Medulla oblongata (tissue), 1 donor: ENCODE measurements around the gene IGF2R.
"Not testable (repeated sequence)": the region's sequence is repeated elsewhere in the genome, so short reads cannot be mapped to it uniquely, and the experiment has no call there.

Experiments used
- DNase-seq: peaks from one replicate; pipeline ENCODE4 v3.0.0-alpha.2; 2015; ENCODE audit errors: extremely low spot score

Gene IGF2R

GRCh38 chr6:159997498-159998101 is 28.7 kb downstream of the IGF2R start:
- no peak for DNase-seq

- no peak for DNase-seq
Measured at GRCh38 chr6:159998538-159998937, 29.7 kb downstream of the IGF2R start.

GRCh38 chr6:159999240-159999671 is 30.4 kb downstream of the IGF2R start:
- no peak for DNase-seq

GRCh38 chr6:160000280-160000704 is 31.4 kb downstream of the IGF2R start:
- no peak for DNase-seq

- not testable (repeated sequence) for DNase-seq
Measured at GRCh38 chr6:160000893-160001427, 32.1 kb downstream of the IGF2R start.

GRCh38 chr6:160002882-160003281 is 34.0 kb downstream of the IGF2R start:
- no peak for DNase-seq

- DNase-seq = no peak
Measured at GRCh38 chr6:160004018-160004417, 35.1 kb downstream of the IGF2R start.

- no peak for DNase-seq
Measured at GRCh38 chr6:160004419-160005175, 35.7 kb downstream of the IGF2R start.

GRCh38 chr6:160005211-160005610 is 36.3 kb downstream of the IGF2R start:
- DNase-seq = no peak

GRCh38 chr6:160005861-160006540 is 37.1 kb downstream of the IGF2R start:
- no peak for DNase-seq

GRCh38 chr6:160007145-160007544 is 38.3 kb downstream of the IGF2R start:
- DNase-seq = no peak

- no peak for DNase-seq
Measured at GRCh38 chr6:160007611-160008010, 38.7 kb downstream of the IGF2R start.

- DNase-seq = no peak
Measured at GRCh38 chr6:160010067-160010466, 41.2 kb downstream of the IGF2R start.

GRCh38 chr6:160013987-160014868 is 45.3 kb downstream of the IGF2R start:
- DNase-seq = no peak

GRCh38 chr6:160014869-160015182 is 45.9 kb downstream of the IGF2R start:
- no peak for DNase-seq

GRCh38 chr6:160015778-160016684 is 47.1 kb downstream of the IGF2R start:
- DNase-seq = no peak

- no peak for DNase-seq
Measured at GRCh38 chr6:160022101-160022500, 53.2 kb downstream of the IGF2R start.

GRCh38 chr6:160022793-160023192 is 53.9 kb downstream of the IGF2R start:
- DNase-seq = no peak

- DNase-seq = no peak
Measured at GRCh38 chr6:160024152-160024551, 55.3 kb downstream of the IGF2R start.

GRCh38 chr6:160027076-160027475 is 58.2 kb downstream of the IGF2R start:
- no peak for DNase-seq

- DNase-seq = no peak
Measured at GRCh38 chr6:160027931-160028330, 59.0 kb downstream of the IGF2R start.
